DND-41 (cell line): ENCODE measurements around the gene MEIS3.

Source experiments
- ATAC-seq: fragments of 200-7000 bp; cut with Tn5 transposase; 3 replicates; pipeline ENCODE4 v1.9.1; 2021; ENCODE audit warnings: low read depth; ENCODE audit not compliant: insufficient read depth
- DNase-seq: peaks from one replicate; pipeline ENCODE4 v3.0.0-alpha.2; 2020
- H2AFZ ChIP-seq: 2 replicates; pipeline ENCODE4 v1.6.0; 2012; ENCODE audit warnings: low read depth, low read length
- H3K27ac ChIP-seq: 2 replicates; pipeline ENCODE4 v1.5.1; 2012; ENCODE audit warnings: low read length, inconsistent platforms
- H3K27me3 ChIP-seq: fragments of 200-600 bp; sonication (generic); 2 replicates; pipeline ENCODE4 v1.6.0; 2012; ENCODE audit warnings: low read length, mild to moderate bottlenecking, inconsistent platforms; ENCODE audit not compliant: insufficient read depth, poor library complexity
- H3K36me3 ChIP-seq: 2 replicates; pipeline ENCODE4 v1.5.1; 2012; ENCODE audit warnings: low read length, inconsistent platforms; ENCODE audit not compliant: insufficient read depth
- H3K4me1 ChIP-seq: 2 replicates; pipeline ENCODE4 v1.5.1; 2012; ENCODE audit warnings: mild to moderate bottlenecking, low read length; ENCODE audit not compliant: insufficient read depth
- H3K4me2 ChIP-seq: 2 replicates; pipeline ENCODE4 v1.6.0; 2012; ENCODE audit warnings: mild to moderate bottlenecking, moderate library complexity, low read length, inconsistent platforms; ENCODE audit not compliant: insufficient read depth
- H3K4me3 ChIP-seq, 2 experiments: fragments of 200-600 bp in 1 of 2; shearing (Covaris generic) in 1 of 2; 2 replicates each; pipeline ENCODE4 v1.5.1; 2012 to 2016; ENCODE audit warnings: inconsistent platforms in 2 of 2, low read length in 2 of 2, mild to moderate bottlenecking in 2 of 2, low read depth in 1 of 2, moderate library complexity in 1 of 2
- H3K79me2 ChIP-seq: 2 replicates; pipeline ENCODE4 v1.6.0; 2012; ENCODE audit warnings: low read length, inconsistent platforms; ENCODE audit not compliant: insufficient read depth
- H3K9ac ChIP-seq: 2 replicates; pipeline ENCODE4 v1.6.0; 2012; ENCODE audit warnings: low read depth, mild to moderate bottlenecking, inconsistent platforms, low read length, moderate library complexity
- H3K9me3 ChIP-seq: 2 replicates; pipeline ENCODE4 v1.5.1; 2012; ENCODE audit warnings: low read length, moderate library complexity, mild to moderate bottlenecking, inconsistent platforms; ENCODE audit not compliant: insufficient read depth, severe bottlenecking
- H4K20me1 ChIP-seq: 2 replicates; pipeline ENCODE4 v1.6.0; 2012; ENCODE audit warnings: low read length; ENCODE audit not compliant: insufficient read depth
- EZH2 ChIP-seq: IDR thresholded peaks from 3 replicates; pipeline ENCODE4 v1.6.1; 2012; ENCODE audit warnings: borderline replicate concordance, low read depth, mild to moderate bottlenecking, moderate library complexity, low read length, inconsistent platforms; ENCODE audit not compliant: severe bottlenecking
- TF ChIP-seq, protein P1 (sequence below): IDR thresholded peaks from 2 replicates; pipeline ENCODE4 v1.5.1; 2012; ENCODE audit warnings: borderline replicate concordance, low read length, moderate library complexity, mild to moderate bottlenecking; ENCODE audit not compliant: poor library complexity, severe bottlenecking; ENCODE audit errors: extremely low read depth

The MEIS3 gene

DNA sequence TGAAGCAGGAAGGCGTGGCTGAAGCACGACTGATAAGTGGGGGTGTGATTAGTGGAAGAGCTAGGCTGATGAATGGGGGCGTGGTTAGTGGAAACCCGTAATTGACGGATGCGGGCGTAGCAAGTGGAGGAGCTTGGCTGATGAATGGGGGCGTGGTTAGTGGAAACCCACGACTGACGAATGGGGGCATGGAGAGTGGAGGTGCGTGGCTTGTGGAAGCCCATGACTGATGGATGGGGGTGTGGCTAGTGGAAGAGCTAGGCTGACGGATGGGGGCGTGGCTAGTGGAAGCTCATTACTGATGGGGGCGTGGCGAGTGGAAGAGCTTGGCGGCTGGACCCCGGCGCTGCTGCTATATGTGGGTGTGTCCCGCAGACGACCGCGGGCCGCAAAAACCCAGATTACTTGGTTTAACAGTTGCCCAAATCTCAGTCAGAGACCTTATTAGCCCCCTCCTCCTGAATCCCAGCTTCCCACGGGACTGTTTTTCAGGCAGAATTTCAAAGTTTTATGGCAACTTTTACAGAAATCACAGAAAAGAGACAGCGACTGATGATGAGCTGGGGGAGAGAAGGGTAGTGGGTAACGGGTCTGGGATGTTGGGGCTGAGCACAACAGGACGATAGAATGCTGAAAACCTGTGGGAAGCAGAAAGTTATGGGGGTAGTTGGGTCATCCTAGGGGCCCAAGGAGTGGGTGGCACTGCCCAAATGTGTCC lies 9.0 kb upstream of the MEIS3 start:
- Histone ChIP-seq H3K9me3 (no peaks in the 10 kb centered on the region), H3K4me2 (peak overlapping the region; percentile 59), H3K4me3 (peak overlapping the region in 1 of 2 experiments; percentile 20; a peak in 1 of 4 replicates), H3K27me3 (peaks cover 3% of the 10 kb centered on the region), H3K4me1 (peaks cover 21% of the 10 kb centered on the region), H4K20me1 (peaks cover 7% of the 10 kb centered on the region; the same call in 1 of the 2 replicates), H2AFZ (no peak overlapping the region), H3K36me3 (no peaks in the 10 kb centered on the region), H3K79me2 (no peaks in the 10 kb centered on the region), H3K9ac (no peak overlapping the region), H3K27ac (no peak overlapping the region)
- DNase-seq (peak; percentile 95), ATAC-seq (peak; percentile 91)
- TF ChIP-seq EZH2: no peak
- TF ChIP-seq, protein P1, sequence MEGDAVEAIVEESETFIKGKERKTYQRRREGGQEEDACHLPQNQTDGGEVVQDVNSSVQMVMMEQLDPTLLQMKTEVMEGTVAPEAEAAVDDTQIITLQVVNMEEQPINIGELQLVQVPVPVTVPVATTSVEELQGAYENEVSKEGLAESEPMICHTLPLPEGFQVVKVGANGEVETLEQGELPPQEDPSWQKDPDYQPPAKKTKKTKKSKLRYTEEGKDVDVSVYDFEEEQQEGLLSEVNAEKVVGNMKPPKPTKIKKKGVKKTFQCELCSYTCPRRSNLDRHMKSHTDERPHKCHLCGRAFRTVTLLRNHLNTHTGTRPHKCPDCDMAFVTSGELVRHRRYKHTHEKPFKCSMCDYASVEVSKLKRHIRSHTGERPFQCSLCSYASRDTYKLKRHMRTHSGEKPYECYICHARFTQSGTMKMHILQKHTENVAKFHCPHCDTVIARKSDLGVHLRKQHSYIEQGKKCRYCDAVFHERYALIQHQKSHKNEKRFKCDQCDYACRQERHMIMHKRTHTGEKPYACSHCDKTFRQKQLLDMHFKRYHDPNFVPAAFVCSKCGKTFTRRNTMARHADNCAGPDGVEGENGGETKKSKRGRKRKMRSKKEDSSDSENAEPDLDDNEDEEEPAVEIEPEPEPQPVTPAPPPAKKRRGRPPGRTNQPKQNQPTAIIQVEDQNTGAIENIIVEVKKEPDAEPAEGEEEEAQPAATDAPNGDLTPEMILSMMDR: no peak

DNA sequence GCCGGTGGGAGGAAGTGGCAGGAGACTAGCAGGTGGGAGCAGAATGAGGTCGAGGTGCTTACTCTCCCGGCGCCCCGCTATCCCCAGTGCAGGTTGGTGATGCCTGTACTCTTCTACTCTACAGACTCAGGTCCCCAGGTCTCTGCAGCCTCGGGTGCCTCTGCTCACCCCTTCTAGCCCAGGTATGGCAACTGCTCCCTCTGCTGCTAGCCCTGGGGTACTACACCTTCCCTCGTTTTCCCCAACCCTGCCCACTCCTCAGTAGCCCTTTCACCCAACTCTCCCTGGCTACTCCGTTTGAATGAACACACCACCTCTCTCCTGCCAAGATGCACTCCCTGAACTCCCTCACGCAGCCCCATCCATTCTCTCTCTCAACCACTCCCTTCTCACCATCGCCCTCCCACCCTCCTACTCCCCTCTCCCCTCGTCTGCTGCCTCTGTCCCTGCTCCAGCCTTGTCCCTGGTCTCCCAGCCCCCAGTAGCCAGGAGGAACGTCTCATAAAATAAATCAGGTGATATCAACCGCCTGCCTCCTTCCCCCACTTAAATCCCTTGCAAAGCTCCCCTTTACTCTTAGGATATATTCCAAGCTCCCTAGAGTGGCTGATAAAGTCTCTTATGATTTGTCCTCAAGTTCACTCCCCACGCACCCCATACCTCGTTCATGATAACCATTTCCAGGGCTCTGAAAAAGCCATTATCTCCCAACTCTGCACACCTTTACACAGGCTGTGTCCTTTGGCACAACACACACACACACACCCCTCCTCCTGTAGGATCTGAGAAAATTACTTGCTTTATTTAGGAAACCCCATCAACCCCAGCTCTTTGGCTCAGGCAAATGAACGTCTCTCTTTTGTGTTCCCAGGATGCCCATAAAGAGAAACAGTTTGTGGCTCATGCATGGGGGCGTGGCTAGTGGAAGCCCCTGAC lies 8.2 kb upstream of the MEIS3 start:
- no peak overlapping the region for H3K9ac ChIP-seq
- peaks cover 5% of the 10 kb centered on the region for H3K27me3 ChIP-seq
- TF ChIP-seq, protein P1: peak; percentile 94
- TF ChIP-seq EZH2: no peak
- no peaks in the 10 kb centered on the region for H3K9me3 ChIP-seq
- peaks cover 7% of the 10 kb centered on the region; the same call in 1 of the 2 replicates for H4K20me1 ChIP-seq
- H3K4me1 ChIP-seq: peaks cover 21% of the 10 kb centered on the region
- ATAC-seq: peak; percentile 56
- no peak overlapping the region for H3K4me3 ChIP-seq
- peak overlapping the region; percentile 59 for H3K4me2 ChIP-seq
- peak; percentile 69 for DNase-seq
- H3K27ac ChIP-seq: no peak overlapping the region
- H3K79me2 ChIP-seq: no peaks in the 10 kb centered on the region
- no peak overlapping the region for H2AFZ ChIP-seq
- H3K36me3 ChIP-seq: no peaks in the 10 kb centered on the region

DNA sequence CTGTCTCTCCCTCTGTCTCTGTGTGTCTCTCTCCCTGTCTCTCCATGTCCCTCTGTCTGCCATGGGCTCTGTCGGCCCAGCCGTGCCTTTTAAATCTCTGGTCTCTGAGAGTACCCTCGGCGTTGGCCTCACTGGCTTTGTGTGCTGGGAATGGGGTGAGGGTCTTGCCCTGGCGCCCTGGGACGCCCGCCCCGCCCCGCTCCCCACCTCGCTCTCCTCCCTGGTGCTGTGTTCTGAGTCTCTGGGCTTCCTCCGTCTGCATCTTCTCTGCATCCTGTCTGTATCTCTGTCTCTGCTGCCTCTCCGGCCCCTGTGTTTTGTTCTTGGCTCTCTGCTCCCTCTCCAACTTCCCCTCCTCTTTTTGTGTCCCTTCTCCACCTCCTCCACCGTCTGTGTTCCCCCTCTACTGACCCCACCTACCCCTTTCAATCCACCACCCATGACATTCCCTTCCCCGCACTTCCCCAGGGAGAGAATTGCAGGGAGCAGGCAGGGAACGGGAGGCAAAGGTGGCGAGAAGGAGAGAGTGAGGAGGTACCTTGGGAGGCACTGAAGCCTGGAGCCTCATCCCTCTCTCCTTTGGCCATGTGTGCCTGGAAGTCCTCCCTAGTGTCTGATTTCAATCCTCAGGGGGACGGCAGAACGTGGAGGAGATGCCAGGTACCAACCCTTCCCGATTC lies 4.0 kb upstream of the MEIS3 start:
- no peak for DNase-seq
- Histone ChIP-seq H3K4me1 (peaks cover 11% of the 10 kb centered on the region), H3K4me3 (no peak overlapping the region), H3K4me2 (no peak overlapping the region), H3K27ac (no peak overlapping the region), H3K36me3 (no peaks in the 10 kb centered on the region), H3K79me2 (no peaks in the 10 kb centered on the region), H2AFZ (no peak overlapping the region), H4K20me1 (peaks cover 5% of the 10 kb centered on the region; the same call in 1 of the 2 replicates), H3K9me3 (no peaks in the 10 kb centered on the region), H3K27me3 (peaks cover 28% of the 10 kb centered on the region), H3K9ac (no peak overlapping the region)
- ATAC-seq: no peak
- TF ChIP-seq, protein P1: no peak
- no peak for TF ChIP-seq EZH2
